ENCODE data around the gene RTL1. TPM values are rescaled to one million over a fixed set of nuclear protein-coding genes. Genes with fewer than 3 reads are reported as not detected.

Gene RTL1
- polyA plus RNA-seq, 3 donors, result 0.01 TPM; not detected in 2

Other genes starting within 250 kb of the RTL1 start
- 1 to 10 TPM in 1 of 3 donors, under 1 TPM in 1, not detected in 1; 0.92 to 2.9 TPM for gene DLK1, start 176.8 kb downstream of the RTL1 start, polyA plus RNA-seq
- 100 to 1,000 TPM in 1 of 3 donors, 10 to 100 TPM in 2; 60.4 to 986 (median 92.2) TPM for gene MEG3, start 77.6 kb downstream of the RTL1 start, polyA plus RNA-seq

Measured in adipose tissue (tissue), 3 donors.